Liver (tissue), 3 donors: Measurements from ENCODE around the gene AKAP12.

Experiments
- CTCF ChIP-seq: fragments of 150-350 bp; IDR thresholded peaks from 2 replicates; pipeline ENCODE4 v1.5.1; 2017; ENCODE audit warnings: improper control_type of control experiment, low read depth, low read length; ENCODE audit not compliant: missing input control
- EGR1 ChIP-seq, 2 donors: IDR thresholded peaks; 2 replicates each; pipeline ENCODE4 v1.6.1; 2016 to 2018; ENCODE audit warnings: antibody characterized with exemption in 2 of 2, low read depth in 2 of 2
- FOXA2 ChIP-seq: IDR thresholded peaks from 2 replicates; pipeline ENCODE4 v1.6.1; 2016; ENCODE audit warnings: antibody characterized with exemption
- GABPA ChIP-seq, 2 donors: IDR thresholded peaks in 1 of 2; conservative IDR thresholded peaks in 1 of 2; 2 replicates each; pipeline ENCODE4 v1.6.1; 2016; ENCODE audit warnings: antibody characterized with exemption in 2 of 2, mild to moderate bottlenecking in 1 of 2, moderate library complexity in 1 of 2
- HNF4G ChIP-seq: IDR thresholded peaks from 2 replicates; pipeline ENCODE4 v1.6.1; 2016; ENCODE audit warnings: antibody characterized with exemption
- MAX ChIP-seq: IDR thresholded peaks from 2 replicates; pipeline ENCODE4 v1.6.1; 2016; ENCODE audit warnings: antibody characterized with exemption
- RAD21 ChIP-seq, 2 donors: IDR thresholded peaks; 2 replicates each; pipeline ENCODE4 v1.6.1; 2016; ENCODE audit warnings: antibody characterized with exemption in 2 of 2, mild to moderate bottlenecking in 2 of 2
- SP1 ChIP-seq: IDR thresholded peaks from 2 replicates; pipeline ENCODE4 v1.6.1; 2018; ENCODE audit warnings: antibody characterized with exemption, mild to moderate bottlenecking
- TAF1 ChIP-seq: conservative IDR thresholded peaks from 2 replicates; pipeline ENCODE4 v1.6.1; 2016; ENCODE audit warnings: antibody characterized with exemption, mild to moderate bottlenecking
- YY1 ChIP-seq: IDR thresholded peaks from 2 replicates; pipeline ENCODE4 v1.6.1; 2016; ENCODE audit warnings: antibody characterized with exemption, mild to moderate bottlenecking
- ZBTB33 ChIP-seq: IDR thresholded peaks from 2 replicates; pipeline ENCODE4 v1.6.1; 2016; ENCODE audit warnings: antibody characterized with exemption
- TF ChIP-seq, protein P1 (sequence below): IDR thresholded peaks from 2 replicates; pipeline ENCODE4 v1.6.1; 2016; ENCODE audit warnings: antibody characterized with exemption
- TF ChIP-seq, protein P2 (sequence below): IDR thresholded peaks from 2 replicates; pipeline ENCODE4 v1.6.1; 2016; ENCODE audit warnings: antibody characterized with exemption, mild to moderate bottlenecking
- donor health status: healthy.
- donor health status: healthy.

DNA sequence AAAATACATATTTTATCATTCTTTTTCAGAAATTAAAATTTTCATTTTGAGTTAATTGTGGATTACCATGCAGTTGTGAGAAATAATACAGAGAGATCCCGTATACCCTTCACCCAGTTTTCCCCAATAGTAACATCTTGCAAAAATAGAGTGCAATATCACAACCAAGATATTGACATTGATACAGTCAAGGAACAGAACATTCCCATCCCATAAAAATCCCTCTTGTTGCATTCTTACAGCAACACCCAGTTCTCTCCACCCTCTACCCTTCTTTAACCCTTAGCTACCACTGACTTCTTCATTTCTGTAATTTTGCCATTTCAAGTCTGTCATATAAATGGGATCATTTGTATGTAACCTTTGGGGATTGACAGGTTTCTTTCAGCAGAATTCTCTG is 6.9 kb upstream of the AKAP12 start:
- TF ChIP-seq TAF1 = no peak
- TF ChIP-seq CTCF = no peak
- TF ChIP-seq FOXA2 = no peak
- no peak for TF ChIP-seq RAD21 (IDR thresholded peaks at IDR 0.05)
- TF ChIP-seq, protein P1, sequence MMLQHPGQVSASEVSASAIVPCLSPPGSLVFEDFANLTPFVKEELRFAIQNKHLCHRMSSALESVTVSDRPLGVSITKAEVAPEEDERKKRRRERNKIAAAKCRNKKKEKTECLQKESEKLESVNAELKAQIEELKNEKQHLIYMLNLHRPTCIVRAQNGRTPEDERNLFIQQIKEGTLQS = no peak
- TF ChIP-seq ZBTB33 = no peak
- TF ChIP-seq, protein P2, sequence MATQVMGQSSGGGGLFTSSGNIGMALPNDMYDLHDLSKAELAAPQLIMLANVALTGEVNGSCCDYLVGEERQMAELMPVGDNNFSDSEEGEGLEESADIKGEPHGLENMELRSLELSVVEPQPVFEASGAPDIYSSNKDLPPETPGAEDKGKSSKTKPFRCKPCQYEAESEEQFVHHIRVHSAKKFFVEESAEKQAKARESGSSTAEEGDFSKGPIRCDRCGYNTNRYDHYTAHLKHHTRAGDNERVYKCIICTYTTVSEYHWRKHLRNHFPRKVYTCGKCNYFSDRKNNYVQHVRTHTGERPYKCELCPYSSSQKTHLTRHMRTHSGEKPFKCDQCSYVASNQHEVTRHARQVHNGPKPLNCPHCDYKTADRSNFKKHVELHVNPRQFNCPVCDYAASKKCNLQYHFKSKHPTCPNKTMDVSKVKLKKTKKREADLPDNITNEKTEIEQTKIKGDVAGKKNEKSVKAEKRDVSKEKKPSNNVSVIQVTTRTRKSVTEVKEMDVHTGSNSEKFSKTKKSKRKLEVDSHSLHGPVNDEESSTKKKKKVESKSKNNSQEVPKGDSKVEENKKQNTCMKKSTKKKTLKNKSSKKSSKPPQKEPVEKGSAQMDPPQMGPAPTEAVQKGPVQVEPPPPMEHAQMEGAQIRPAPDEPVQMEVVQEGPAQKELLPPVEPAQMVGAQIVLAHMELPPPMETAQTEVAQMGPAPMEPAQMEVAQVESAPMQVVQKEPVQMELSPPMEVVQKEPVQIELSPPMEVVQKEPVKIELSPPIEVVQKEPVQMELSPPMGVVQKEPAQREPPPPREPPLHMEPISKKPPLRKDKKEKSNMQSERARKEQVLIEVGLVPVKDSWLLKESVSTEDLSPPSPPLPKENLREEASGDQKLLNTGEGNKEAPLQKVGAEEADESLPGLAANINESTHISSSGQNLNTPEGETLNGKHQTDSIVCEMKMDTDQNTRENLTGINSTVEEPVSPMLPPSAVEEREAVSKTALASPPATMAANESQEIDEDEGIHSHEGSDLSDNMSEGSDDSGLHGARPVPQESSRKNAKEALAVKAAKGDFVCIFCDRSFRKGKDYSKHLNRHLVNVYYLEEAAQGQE = no peak
- no peak for TF ChIP-seq EGR1 (IDR thresholded peaks at IDR 0.05; ENCODE audit: low read depth in 2 of 2)
- no peak for TF ChIP-seq YY1
- no peak for TF ChIP-seq SP1
- TF ChIP-seq HNF4G = no peak
- TF ChIP-seq MAX = no peak
- TF ChIP-seq GABPA (IDR thresholded peaks at IDR 0.05 in 1 of 2, conservative IDR thresholded peaks at IDR 0.05 in 1 of 2) = no peak
